ENCODE measurements around the gene BTRC. TPM values are rescaled to one million over a fixed set of nuclear protein-coding genes. Genes with fewer than 3 reads are reported as not detected.

BTRC gene
- total RNA-seq, 4 donors from 2014 or later = 14.7 to 23.0 (median 16.8) TPM

GRCh38 chr10:101595591-101596433 is 241.8 kb downstream of the BTRC start:
- WGBS, 2 donors = 80 to 81% methylated on average over 13 of the region's 13 CpGs
- DNase-seq (ENCODE audit: low spot score in 2 of 2) = no peak
- intact Hi-C loops (cut with DNase I; ENCODE audit: low total_unique reads) = no loop called here
- no peak for TF ChIP-seq POLR2A (IDR thresholded peaks at IDR 0.05)
- TF ChIP-seq, protein P1, sequence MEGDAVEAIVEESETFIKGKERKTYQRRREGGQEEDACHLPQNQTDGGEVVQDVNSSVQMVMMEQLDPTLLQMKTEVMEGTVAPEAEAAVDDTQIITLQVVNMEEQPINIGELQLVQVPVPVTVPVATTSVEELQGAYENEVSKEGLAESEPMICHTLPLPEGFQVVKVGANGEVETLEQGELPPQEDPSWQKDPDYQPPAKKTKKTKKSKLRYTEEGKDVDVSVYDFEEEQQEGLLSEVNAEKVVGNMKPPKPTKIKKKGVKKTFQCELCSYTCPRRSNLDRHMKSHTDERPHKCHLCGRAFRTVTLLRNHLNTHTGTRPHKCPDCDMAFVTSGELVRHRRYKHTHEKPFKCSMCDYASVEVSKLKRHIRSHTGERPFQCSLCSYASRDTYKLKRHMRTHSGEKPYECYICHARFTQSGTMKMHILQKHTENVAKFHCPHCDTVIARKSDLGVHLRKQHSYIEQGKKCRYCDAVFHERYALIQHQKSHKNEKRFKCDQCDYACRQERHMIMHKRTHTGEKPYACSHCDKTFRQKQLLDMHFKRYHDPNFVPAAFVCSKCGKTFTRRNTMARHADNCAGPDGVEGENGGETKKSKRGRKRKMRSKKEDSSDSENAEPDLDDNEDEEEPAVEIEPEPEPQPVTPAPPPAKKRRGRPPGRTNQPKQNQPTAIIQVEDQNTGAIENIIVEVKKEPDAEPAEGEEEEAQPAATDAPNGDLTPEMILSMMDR (IDR thresholded peaks at IDR 0.05) = no peak
- no peak overlapping the region for H3K4me3 ChIP-seq (ENCODE audit: low read depth, poor library complexity, severe bottlenecking)

DNA sequence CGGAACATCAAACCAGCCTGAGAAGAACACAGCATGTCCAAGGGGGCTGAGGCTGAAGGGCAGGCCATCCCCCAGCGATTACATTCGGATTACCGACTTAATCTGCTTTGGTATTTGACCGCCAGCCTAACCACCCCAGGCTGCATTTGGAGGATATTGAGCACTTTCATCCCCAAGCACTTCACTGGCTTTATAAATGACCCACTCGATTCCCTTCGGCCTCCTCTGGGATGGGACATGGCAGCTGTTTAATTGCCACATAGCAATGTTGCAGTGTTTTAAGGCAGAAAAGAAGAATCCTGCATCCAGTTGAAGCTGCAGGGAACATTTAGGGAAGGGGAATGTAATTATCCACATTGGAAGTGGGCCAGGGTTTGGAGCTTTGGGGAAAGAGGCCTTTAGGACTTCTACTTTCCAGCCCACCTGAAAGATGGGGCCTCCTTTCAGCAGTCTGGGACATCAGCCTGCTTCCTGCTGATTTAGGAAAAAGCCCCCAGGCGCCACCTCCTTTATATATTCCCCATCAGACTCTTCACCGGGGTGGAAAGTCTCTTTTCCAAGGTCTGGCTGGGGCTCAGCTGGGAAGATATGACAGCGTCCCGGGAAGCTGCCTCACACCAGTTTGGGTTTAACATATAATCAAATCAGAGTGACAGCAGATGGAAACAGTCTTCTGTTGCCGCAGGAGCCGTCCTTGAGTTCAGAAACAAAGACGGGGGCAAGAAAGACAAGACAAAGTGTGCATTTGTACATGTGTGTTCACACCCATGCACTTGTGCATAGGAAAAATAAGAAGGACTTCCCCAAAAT is 243.3 kb downstream of the BTRC start:
- intact Hi-C loops (cut with DNase I; ENCODE audit: low total_unique reads) = no loop called here
- no peak overlapping the region for H3K4me3 ChIP-seq (ENCODE audit: low read depth, poor library complexity, severe bottlenecking)
- 79% methylated on average over 14 of the region's 14 CpGs for WGBS, 2 donors
- TF ChIP-seq, protein P1 (IDR thresholded peaks at IDR 0.05) = no peak
- no peak for TF ChIP-seq POLR2A (IDR thresholded peaks at IDR 0.05)
- DNase-seq (ENCODE audit: low spot score in 2 of 2) = no peak

DNA sequence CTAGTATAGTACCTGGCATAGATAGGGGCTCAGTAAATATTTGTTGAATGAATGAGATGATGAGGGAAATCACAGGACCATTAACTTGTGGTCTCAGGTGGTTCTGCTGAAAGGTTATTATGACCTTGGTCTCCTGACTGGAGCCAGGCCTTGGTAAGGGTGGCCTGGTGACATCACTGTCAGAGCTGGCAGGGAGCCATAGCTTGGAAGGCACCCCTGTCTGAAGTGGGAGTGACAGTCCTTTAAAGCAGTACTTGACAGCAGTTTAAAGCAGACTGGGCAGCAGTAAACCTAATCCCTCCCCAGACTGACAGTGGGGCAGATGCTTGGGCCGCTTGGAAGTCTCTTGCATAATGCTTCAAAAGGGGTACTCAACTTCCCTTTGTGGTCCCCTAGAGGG is 247.6 kb downstream of the BTRC start:
- no peak overlapping the region for H3K4me3 ChIP-seq (ENCODE audit: low read depth, poor library complexity, severe bottlenecking)
- 63 to 100% methylated on average over 1 of the region's 1 CpG for WGBS, 2 donors
- TF ChIP-seq, protein P1 (IDR thresholded peaks at IDR 0.05) = no peak
- no peak for TF ChIP-seq POLR2A (IDR thresholded peaks at IDR 0.05)
- intact Hi-C loops (cut with DNase I; ENCODE audit: low total_unique reads) = loop anchor here (5.0 to 10.0 kb wide), 2 partner anchors 181 to 1393 kb away; partner anchors contain the start of gene NPM3
- no peak for DNase-seq (ENCODE audit: low spot score in 2 of 2)

DNA sequence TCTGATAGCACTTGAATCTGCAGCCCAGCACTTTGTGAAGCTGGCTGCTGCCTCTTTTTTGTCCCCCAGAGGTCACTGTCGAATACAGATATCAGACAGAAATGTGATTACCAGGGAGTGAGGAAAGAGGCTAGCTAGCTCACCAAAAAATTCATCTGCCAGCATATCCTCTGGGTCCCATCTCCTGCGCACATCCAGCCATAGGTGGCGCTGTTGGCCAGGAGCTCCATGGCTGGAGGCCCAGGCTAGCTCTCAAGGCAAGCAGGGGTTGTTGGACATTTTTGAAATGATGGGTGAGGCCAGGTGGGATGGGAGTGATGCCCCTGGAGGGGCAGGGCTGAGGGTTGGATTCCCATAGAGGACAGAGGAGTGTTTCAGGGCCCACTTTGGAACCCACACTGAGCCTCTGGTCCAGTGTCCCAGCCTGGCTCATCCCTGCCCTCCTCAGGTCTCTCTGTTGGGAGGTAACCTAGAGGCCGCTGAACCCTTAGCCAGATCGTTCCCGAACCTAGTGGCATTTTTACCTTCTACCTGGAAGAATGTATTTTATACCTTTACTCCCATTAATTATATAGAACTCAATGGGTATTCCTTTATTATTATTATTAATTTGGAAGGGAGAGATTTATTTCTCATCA is 248.9 kb downstream of the BTRC start:
- H3K4me3 ChIP-seq (ENCODE audit: low read depth, poor library complexity, severe bottlenecking) = no peak overlapping the region
- intact Hi-C loops (cut with DNase I; ENCODE audit: low total_unique reads) = loop anchor here (5.0 to 10.0 kb wide), 2 partner anchors 179 to 1392 kb away; partner anchors contain the start of gene NPM3
- WGBS, 2 donors = 49 to 55% methylated on average over 6 of the region's 6 CpGs
- no peak for TF ChIP-seq POLR2A (IDR thresholded peaks at IDR 0.05)
- TF ChIP-seq, protein P1 (IDR thresholded peaks at IDR 0.05) = peak in 1 of 3 donors; percentile 56
- peak; percentile 59 to 89 for DNase-seq (ENCODE audit: low spot score in 2 of 2)

Small RNAs within 50 kb of the gene (microRNA-seq; reads per million reads assigned to microRNA genes)
- gene MIR3158-1 (ENCODE audit: borderline number of aligned reads in 1 of 2, borderline replicate concordance in 2 of 2) = 0 reads per million in 2 donors
- 0 reads per million in 2 donors for gene MIR3158-2 (ENCODE audit: borderline number of aligned reads in 1 of 2, borderline replicate concordance in 2 of 2)

Other genes starting within 250 kb of the BTRC start
- under 1 TPM in 2 of 4 donors, not detected in 2; 0.15 to 0.25 TPM for gene TLX1, start 222.9 kb upstream of the BTRC start, total RNA-seq
- not detected for gene LBX1, start 124.7 kb upstream of the BTRC start, total RNA-seq
- gene POLL, start 234.1 kb downstream of the BTRC start, total RNA-seq = 10 to 100 TPM; 13.6 to 19.9 (median 17.1) TPM
- gene DPCD, start 234.2 kb downstream of the BTRC start, total RNA-seq = 10 to 100 TPM in 3 of 4 donors, 1 to 10 TPM in 1; 9.6 to 18.4 (median 11.4) TPM

Measured in lower leg skin (tissue), 4 donors.